ENCODE data around the gene HOXD11.

- TF ChIP-seq ETV6 (CRISPR knock-in tag; IDR thresholded peaks at IDR 0.05) (no peak), RELA (CRISPR knock-in tag; IDR thresholded peaks at IDR 0.05; ENCODE audit: borderline replicate concordance) (no peak), ZNF416 (CRISPR knock-in tag; IDR thresholded peaks at IDR 0.05) (no peak), MLX (CRISPR knock-in tag; IDR thresholded peaks at IDR 0.05) (no peak), ZBTB43 (CRISPR knock-in tag; IDR thresholded peaks at IDR 0.05) (no peak), ZNF317 (CRISPR knock-in tag; IDR thresholded peaks at IDR 0.05; ENCODE audit: borderline replicate concordance, low read depth) (no peak)
- TF ChIP-seq, protein P1, sequence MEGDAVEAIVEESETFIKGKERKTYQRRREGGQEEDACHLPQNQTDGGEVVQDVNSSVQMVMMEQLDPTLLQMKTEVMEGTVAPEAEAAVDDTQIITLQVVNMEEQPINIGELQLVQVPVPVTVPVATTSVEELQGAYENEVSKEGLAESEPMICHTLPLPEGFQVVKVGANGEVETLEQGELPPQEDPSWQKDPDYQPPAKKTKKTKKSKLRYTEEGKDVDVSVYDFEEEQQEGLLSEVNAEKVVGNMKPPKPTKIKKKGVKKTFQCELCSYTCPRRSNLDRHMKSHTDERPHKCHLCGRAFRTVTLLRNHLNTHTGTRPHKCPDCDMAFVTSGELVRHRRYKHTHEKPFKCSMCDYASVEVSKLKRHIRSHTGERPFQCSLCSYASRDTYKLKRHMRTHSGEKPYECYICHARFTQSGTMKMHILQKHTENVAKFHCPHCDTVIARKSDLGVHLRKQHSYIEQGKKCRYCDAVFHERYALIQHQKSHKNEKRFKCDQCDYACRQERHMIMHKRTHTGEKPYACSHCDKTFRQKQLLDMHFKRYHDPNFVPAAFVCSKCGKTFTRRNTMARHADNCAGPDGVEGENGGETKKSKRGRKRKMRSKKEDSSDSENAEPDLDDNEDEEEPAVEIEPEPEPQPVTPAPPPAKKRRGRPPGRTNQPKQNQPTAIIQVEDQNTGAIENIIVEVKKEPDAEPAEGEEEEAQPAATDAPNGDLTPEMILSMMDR (IDR thresholded peaks at IDR 0.05), result no peak
Measured at GRCh38 chr2:176067589-176068418, 39.3 kb upstream of the HOXD11 start.

Data from WTC11 (cell line).